ENCODE data around the gene MMP24OS.

Gene MMP24OS

GRCh38 chr20:35235881-35236280, 42.0 kb downstream of the MMP24OS start:
- intact Hi-C loops (cut with DNase I; ENCODE audit: low total_unique reads) = no loop called here
- no peak overlapping the region for H3K27ac ChIP-seq
- no peak for TF ChIP-seq CTCF (IDR thresholded peaks at IDR 0.05)

GRCh38 chr20:35232575-35232974, 45.3 kb downstream of the MMP24OS start:
- DNase-seq = no peak
- TF ChIP-seq CTCF (IDR thresholded peaks at IDR 0.05) = no peak
- intact Hi-C loops (cut with DNase I; ENCODE audit: low total_unique reads) = no loop called here
- Histone ChIP-seq H3K9me3 (no peaks in the 10 kb centered on the region), H3K36me3 (peaks cover 5 to 31% (median 16%) of the 10 kb centered on the region in 3 donors), H3K27ac (no peak overlapping the region), H3K4me1 (no peaks in the 10 kb centered on the region), H3K4me3 (no peak overlapping the region), H3K27me3 (no peaks in the 10 kb centered on the region)

More at GRCh38 chr20:35235881-35236280, 42.0 kb downstream of the MMP24OS start:
- H3K27me3 ChIP-seq = no peaks in the 10 kb centered on the region
- no peaks in the 10 kb centered on the region for H3K9me3 ChIP-seq
- no peak overlapping the region for H3K4me3 ChIP-seq
- H3K4me1 ChIP-seq = no peaks in the 10 kb centered on the region
- DNase-seq = no peak
- H3K36me3 ChIP-seq = peaks cover 7 to 31% (median 16%) of the 10 kb centered on the region in 3 donors

GRCh38 chr20:35226884-35227681, 50.8 kb downstream of the MMP24OS start:
- no peak for TF ChIP-seq CTCF (IDR thresholded peaks at IDR 0.05)
- H3K4me1 ChIP-seq = peaks cover 0 to 11% (median 5%) of the 10 kb centered on the region in 4 donors
- H3K36me3 ChIP-seq = no peaks in the 10 kb centered on the region
- peak in 1 of 2 donors; percentile 23 for DNase-seq
- no peak overlapping the region for H3K27ac ChIP-seq
- intact Hi-C loops (cut with DNase I; ENCODE audit: low total_unique reads) = no loop called here
- peaks cover 0 to 3% of the 10 kb centered on the region in 2 donors for H3K27me3 ChIP-seq
- H3K9me3 ChIP-seq = no peaks in the 10 kb centered on the region
- H3K4me3 ChIP-seq = peak overlapping the region; percentile 28 to 38
